IgD-negative memory B cell (primary cell): ENCODE results near the gene GGA3. TPM values are rescaled to one million over a fixed set of nuclear protein-coding genes. Genes with fewer than 3 reads are reported as not detected.
"Not testable (repeated sequence)": the region's sequence is repeated elsewhere in the genome, so short reads cannot be mapped to it uniquely, and the experiment has no call there.

Experiments used
- H3K27ac Mint-ChIP-seq, 3 donors: one replicate each; pipeline ENCODE4 v1.8.0; 2020 to 2022; ENCODE audit warnings: mild to moderate bottlenecking in 3 of 3, mixed read lengths in 3 of 3, moderate library complexity in 1 of 3
- H3K27me3 Mint-ChIP-seq: one replicate; pipeline ENCODE4 v1.8.0; 2021; ENCODE audit warnings: mixed read lengths
- H3K36me3 Mint-ChIP-seq: one replicate; pipeline ENCODE4 v1.8.0; 2020; ENCODE audit warnings: mild to moderate bottlenecking, mixed read lengths
- H3K4me1 Mint-ChIP-seq, 3 donors: one replicate each; pipeline ENCODE4 v1.8.0; 2020 to 2022; ENCODE audit warnings: mixed read lengths in 3 of 3, mild to moderate bottlenecking in 1 of 3
- H3K4me3 Mint-ChIP-seq, 4 donors: one replicate each; pipeline ENCODE4 v1.8.0; 2020 to 2022; ENCODE audit warnings: mild to moderate bottlenecking in 4 of 4, mixed read lengths in 4 of 4, moderate library complexity in 3 of 4
- H3K9me3 Mint-ChIP-seq, 3 donors: one replicate each; pipeline ENCODE4 v1.8.0; 2020 to 2021; ENCODE audit warnings: mixed read lengths in 3 of 3, mild to moderate bottlenecking in 1 of 3
- polyA plus RNA-seq: library from polyadenylated mRNA; unstranded; fragments of 300-500 nt; fragmentation: Illumina TruSeq; gene quantifications from one replicate; pipeline ENCODE4 v1.2.3, GENCODE V29; 2021

Gene GGA3, protein sequence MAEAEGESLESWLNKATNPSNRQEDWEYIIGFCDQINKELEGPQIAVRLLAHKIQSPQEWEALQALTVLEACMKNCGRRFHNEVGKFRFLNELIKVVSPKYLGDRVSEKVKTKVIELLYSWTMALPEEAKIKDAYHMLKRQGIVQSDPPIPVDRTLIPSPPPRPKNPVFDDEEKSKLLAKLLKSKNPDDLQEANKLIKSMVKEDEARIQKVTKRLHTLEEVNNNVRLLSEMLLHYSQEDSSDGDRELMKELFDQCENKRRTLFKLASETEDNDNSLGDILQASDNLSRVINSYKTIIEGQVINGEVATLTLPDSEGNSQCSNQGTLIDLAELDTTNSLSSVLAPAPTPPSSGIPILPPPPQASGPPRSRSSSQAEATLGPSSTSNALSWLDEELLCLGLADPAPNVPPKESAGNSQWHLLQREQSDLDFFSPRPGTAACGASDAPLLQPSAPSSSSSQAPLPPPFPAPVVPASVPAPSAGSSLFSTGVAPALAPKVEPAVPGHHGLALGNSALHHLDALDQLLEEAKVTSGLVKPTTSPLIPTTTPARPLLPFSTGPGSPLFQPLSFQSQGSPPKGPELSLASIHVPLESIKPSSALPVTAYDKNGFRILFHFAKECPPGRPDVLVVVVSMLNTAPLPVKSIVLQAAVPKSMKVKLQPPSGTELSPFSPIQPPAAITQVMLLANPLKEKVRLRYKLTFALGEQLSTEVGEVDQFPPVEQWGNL
- 27.8 TPM for polyA plus RNA-seq

DNA sequence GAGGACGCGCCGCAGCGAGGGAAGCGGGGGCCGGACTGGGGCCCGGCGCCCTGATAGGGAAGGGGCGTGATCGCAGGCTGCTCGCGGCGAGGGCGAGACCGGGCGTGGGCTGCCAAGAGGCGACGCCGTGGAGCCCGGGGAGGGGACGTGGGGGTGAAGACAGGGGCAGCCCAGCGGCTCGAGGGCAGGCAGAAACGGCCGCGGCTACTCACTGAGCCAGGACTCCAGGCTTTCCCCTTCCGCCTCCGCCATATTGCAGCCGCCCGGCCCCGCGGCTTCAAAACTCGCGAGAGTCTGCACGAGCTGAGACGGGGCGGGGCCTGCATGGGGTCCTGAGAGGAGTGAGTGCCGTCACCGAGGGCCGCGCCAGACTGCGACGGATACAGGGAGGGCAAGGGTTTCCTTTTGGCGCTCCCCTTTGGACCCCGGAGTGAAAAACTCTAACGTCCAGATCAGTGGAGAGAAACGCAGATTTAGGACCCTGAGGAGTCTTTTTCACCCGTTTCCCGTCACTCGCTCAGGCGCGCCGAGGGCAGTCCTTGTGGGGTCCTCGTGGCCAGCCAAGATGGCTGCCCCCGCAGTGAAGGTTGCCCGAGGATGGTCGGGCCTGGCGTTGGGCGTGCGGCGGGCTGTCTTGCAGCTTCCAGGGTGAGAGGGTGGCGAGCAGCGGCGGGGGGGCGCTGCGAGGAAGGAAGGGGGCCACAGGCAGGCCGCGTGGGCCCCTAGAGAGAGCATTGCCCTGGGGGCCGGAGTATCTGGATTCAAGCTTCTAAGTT lies at the start of gene GGA3, which contains the start of gene MRPS7:
GGA3 (minus strand) TSS at position 271 of the 776 bp plus-strand sequence; CDS start at position 252, 19 bp downstream.
MRPS7 (plus strand) TSS at position 544 of the 776 bp plus-strand sequence; CDS start at position 566, 22 bp downstream.
- H3K4me1 Mint-ChIP-seq: peaks cover 30 to 37% (median 33%) of the 10 kb centered on the region in 3 donors

DNA sequence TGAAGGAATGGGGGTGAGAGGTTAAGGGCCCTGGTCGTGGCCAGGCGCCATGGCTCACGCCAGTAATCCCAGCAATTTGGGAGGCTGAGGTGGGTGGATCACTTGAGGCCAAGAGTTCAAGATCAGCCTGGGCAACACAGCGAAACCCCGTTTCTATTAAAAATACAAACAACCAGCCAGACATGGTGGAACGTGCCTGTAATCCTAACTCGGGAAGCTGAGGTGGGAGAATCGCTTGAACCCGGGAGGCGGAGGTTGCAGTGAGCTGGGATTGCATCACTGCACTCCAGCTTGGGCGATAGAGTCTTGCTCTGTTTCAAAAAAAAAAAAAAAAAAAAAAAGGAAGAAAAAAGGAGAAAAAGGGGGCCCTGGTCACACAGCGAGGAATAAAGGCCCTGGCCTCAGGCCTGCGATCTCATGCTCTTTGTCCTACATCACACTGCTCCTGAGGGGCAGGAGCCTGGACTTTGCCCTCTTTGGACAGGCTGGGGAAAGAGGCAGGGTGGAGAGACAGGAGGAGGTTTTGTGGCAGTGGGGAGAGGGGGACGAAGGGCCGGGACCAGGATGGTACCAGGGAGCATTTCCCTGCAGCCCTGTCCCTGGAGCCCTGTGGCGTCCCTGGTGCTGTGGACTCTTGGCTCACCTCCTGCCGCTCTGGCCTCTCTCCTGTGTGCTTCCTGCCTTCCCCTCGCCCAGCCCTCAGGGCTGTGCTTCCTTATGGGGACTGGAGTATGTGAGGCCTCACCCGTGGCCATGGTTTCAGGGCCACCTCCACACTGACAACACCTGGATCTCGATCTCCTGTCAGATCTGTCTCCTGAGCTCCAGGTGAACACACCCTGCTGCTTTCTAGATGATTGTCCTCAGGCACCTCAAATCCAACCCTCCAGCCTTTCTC lies 47.6 kb upstream of the GGA3 start:
- Mint-ChIP-seq H3K4me3 (peak overlapping the region in 1 of 4 donors; percentile 50), H3K36me3 (no peaks in the 10 kb centered on the region), H3K4me1 (peaks cover 11 to 19% (median 16%) of the 10 kb centered on the region in 3 donors), H3K9me3 (no peaks in the 10 kb centered on the region), H3K27ac (peak overlapping the region in 2 of 3 donors; percentile 23 to 78), H3K27me3 (no peaks in the 10 kb centered on the region)

More for the DNA sequence above, at the start of gene GGA3, which contains the start of gene MRPS7:
- no peaks in the 10 kb centered on the region for H3K27me3 Mint-ChIP-seq
- H3K4me3 Mint-ChIP-seq: peak within 1 kb of the TSS; percentile 97 to 100 (median 99)
- no peaks in the 10 kb centered on the region for H3K9me3 Mint-ChIP-seq
- no peaks in the 10 kb centered on the region for H3K36me3 Mint-ChIP-seq
- peak within 1 kb of the TSS; percentile 99 to 100 (median 100) for H3K27ac Mint-ChIP-seq

DNA sequence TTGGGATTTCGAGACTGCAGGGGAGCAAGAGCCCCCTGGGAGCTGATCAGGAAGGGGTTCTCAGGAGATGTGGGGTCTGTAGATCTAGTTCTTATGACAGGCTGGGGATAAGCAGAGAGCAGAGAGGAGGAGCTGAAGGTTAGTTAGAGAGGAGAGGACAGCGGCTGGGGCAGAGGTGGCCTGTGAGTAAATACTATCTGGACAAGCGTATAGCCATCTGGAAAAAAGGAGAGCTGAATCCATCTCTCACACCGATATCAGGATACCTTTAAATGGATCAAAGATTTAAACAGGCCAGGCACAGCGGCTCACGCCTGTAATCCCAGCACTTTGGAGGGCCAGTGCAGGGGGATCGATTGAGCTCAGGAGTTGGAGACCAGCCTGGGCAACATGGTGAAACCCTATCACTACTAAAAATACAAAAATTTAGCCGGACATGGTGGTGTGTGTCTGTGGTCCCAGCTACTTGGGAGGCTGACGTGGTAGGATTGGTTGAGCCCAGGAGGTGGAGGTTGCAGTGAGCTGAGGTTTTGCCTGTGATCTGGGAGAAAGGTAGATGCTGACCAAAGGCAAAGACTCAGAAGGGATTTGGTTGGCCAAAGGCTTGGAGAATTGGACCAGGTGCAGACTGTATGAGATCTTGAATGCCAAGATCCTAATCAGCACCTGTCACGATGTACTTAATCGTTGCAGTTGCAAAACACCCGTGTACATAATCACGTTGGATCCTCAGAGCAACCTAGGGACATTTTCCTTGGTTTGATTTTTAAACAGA lies 46.7 kb upstream of the GGA3 start:
- Mint-ChIP-seq H3K27ac (peak overlapping the region in 1 of 3 donors; percentile 23), H3K4me3 (peak overlapping the region in 1 of 4 donors; percentile 50), H3K27me3 (no peaks in the 10 kb centered on the region), H3K4me1 (peaks cover 6 to 14% (median 10%) of the 10 kb centered on the region in 3 donors), H3K9me3 (no peaks in the 10 kb centered on the region), H3K36me3 (no peaks in the 10 kb centered on the region)

DNA sequence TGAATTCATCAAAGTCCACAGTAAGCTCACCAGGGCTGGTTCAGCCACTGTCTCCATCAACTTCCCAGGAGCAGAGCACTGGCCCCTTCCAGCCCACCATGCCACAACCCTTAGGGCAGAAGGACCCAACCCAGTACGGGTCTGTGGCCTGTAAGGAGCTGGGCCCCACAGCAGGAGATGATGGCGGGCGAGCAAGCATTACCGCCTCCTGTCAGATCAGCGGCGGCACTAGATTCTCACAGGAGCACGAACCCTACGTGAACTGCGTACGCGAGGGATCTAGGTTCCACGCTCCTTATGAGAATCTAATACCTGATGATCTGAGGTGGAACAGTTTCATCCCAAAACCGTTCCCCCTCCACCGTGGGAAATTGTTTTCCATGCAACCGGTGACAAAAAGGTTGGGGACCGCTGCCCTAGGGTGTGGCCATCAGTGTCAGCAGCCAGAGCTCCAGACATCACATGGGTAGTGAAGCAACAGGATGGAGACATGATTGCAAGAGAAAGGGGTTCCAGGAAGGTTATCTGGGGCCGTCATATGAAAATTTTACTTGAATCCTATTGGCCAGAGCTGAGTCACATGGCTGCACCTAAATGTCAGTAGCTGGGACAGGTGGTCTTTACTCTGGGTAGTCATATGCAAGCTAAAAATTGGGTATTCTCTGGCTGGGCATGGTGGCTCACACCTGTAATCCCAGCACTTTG lies 40.2 kb upstream of the GGA3 start:
- H3K27ac Mint-ChIP-seq: no peak overlapping the region
- peaks cover 1% of the 10 kb centered on the region for H3K36me3 Mint-ChIP-seq
- H3K27me3 Mint-ChIP-seq: no peaks in the 10 kb centered on the region
- peaks cover 8 to 9% (median 9%) of the 10 kb centered on the region in 3 donors for H3K4me1 Mint-ChIP-seq
- H3K4me3 Mint-ChIP-seq: no peak overlapping the region
- no peaks in the 10 kb centered on the region for H3K9me3 Mint-ChIP-seq

DNA sequence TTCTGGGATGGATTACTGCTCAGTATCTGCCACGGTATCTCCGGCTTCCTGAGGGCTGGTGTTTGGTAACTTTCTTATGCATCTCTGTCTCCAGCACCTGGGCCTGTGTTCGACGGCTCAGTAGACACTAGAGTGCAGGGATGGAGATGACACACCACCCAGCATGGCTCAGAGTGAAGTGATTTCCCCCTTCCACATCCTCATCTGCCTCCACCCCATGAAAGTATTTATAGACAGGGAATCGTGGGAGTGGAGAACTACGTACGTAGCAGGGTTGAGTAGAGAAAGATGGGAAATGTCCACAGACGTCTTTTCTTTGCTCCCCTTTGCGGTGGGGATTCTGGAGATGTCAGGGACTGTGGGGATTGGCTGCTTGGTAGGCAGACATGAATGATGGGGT lies 39.6 kb upstream of the GGA3 start:
- peaks cover 1% of the 10 kb centered on the region for H3K36me3 Mint-ChIP-seq
- H3K4me1 Mint-ChIP-seq: peaks cover 9 to 11% (median 11%) of the 10 kb centered on the region in 3 donors
- no peaks in the 10 kb centered on the region for H3K9me3 Mint-ChIP-seq
- H3K4me3 Mint-ChIP-seq: no peak overlapping the region
- H3K27me3 Mint-ChIP-seq: no peaks in the 10 kb centered on the region
- H3K27ac Mint-ChIP-seq: no peak overlapping the region

DNA sequence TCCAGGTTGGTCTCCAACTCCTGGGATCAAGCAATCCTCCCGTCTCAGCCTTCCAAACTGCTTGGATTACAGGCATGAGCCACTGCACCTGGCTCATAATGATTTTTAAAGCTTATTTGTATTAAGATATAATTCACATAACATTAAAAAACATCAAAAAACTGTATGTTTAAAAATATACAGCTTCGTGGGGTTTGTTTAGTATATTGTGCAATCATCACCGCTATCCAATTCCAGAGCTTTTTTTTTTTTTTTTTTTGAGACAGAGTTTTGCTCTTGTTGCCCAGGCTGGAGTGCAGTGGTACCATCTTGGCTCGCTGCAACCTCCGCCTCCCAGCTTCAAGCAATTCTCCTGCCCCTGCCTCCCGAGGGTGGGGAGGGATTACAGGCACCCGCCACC lies 38.9 kb upstream of the GGA3 start:
- peak overlapping the region in 1 of 4 donors; percentile 73 for H3K4me3 Mint-ChIP-seq

DNA sequence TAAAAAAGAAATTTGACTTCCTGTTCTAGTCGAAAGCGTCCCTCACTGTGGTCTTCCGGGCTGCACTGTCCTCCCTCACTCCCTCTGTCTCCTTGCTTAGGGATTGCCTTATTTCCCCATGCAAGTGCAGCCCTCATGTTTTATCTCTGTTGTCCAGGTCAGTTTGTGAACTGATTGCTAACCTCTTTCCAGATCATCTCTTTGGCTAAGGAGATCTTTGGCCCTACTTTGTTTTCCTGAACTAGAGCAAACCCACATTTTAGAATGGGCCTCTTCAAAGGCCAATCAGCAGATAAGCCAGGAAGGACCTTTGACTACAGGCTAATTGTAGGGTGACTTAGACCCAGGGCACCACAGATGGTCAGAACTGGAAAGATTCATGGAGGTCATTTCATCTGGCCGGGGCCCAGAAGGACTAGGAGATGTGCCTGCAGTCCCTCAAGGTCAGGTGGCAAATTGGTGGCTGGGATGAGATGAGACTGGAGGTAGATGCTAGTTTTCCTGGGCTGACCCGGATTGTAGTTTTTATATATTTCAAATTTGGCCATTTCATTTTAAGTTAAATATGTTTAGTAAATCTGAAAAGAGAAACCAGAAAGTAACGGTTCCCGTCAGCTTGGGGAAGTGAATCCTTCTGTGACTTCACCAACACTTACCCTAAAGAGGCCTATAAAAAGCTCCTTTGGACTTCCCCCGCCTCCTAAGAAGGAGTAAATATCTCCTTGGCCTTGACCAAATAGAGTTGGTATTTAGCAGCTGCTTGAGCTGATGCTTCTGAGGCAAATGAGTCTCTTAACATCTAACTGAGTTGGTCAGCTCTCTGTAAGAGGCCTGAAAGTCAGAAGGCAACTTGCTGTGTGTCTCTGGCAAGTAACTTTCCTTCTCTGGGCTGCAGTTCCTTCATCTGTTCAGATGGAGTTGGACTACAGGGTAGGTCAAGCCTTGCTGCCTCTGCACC lies 34.1 kb upstream of the GGA3 start:
- Mint-ChIP-seq H3K27me3 (no peaks in the 10 kb centered on the region), H3K4me1 (peaks cover 18 to 21% (median 18%) of the 10 kb centered on the region in 3 donors), H3K9me3 (no peaks in the 10 kb centered on the region), H3K27ac (peak overlapping the region; percentile 93 to 99 (median 94)), H3K36me3 (no peaks in the 10 kb centered on the region), H3K4me3 (peak overlapping the region; percentile 61 to 89 (median 78))

More for the DNA sequence above, 38.9 kb upstream of the GGA3 start:
- Mint-ChIP-seq H3K4me1 (peaks cover 14 to 17% (median 14%) of the 10 kb centered on the region in 3 donors), H3K9me3 (no peaks in the 10 kb centered on the region), H3K36me3 (peaks cover 1% of the 10 kb centered on the region), H3K27ac (peak overlapping the region in 1 of 3 donors; percentile 59), H3K27me3 (no peaks in the 10 kb centered on the region)

DNA sequence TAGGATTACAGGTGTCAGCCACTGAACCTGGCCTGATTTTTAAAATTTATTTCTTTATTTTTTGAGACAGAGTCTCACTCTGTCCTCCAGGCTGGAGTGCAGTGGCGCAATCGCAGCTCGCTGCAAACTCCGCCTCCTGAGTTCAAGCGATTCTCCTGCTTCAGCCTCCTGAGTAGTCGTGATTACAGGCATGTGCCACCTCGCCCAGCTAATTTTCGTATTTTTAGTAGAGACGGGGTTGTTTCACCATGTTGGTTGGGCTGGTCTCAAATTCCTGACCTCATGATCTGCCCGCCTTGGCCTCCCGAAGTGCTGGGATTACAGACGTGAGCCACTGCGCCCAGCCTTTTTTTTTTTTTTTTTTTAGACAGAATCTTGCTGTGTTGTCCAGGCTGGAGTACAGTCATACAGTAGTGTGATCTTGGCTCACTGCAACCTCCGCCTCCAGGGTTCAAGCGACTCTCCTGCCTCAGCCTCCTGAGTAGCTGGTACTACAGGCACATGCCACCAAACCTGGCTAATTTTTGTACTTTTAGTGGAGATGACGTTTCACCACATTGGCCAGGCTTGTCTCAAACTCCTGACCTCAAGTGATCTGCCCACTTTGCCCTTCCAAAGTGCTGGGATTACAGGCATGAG lies 31.5 kb upstream of the GGA3 start:
- H3K36me3 Mint-ChIP-seq, H3K27me3 Mint-ChIP-seq, H3K9me3 Mint-ChIP-seq: not testable (repeated sequence)
- peak overlapping the region; percentile 16 to 93 (median 63) for H3K27ac Mint-ChIP-seq
- H3K4me3 Mint-ChIP-seq: peak overlapping the region in 2 of 4 donors; percentile 48 to 55
- peaks cover 25 to 27% (median 27%) of the 10 kb centered on the region in 3 donors for H3K4me1 Mint-ChIP-seq

DNA sequence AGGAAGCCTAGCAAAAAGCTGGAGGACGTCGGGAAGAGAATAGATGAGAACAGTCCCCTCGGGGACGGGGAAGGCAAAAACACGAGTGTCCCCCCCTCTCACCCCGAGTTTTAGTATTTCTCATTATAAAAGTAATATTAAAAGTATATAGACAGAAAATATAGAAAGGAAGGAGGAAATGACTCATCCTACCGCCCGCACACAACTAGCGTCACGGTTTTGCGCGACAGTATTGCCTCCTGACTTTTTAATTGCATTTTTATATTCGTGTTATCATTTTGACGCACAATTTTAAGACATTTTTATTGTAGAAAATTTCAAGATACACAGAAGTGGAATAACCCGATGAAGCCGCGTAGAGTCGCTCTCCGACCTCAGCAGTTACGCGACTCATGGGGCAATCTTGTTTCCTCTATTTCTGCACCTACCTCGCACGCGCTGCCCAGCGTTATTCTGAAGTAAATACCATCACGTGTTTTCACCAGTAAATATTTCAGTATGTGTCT lies 28.5 kb upstream of the GGA3 start:
- Mint-ChIP-seq H3K4me1 (peaks cover 10 to 22% (median 19%) of the 10 kb centered on the region in 3 donors), H3K27me3 (no peaks in the 10 kb centered on the region), H3K27ac (peak overlapping the region; percentile 98 to 100 (median 99)), H3K9me3 (no peaks in the 10 kb centered on the region), H3K36me3 (peaks cover 1% of the 10 kb centered on the region), H3K4me3 (peak overlapping the region; percentile 97 to 100 (median 98))

DNA sequence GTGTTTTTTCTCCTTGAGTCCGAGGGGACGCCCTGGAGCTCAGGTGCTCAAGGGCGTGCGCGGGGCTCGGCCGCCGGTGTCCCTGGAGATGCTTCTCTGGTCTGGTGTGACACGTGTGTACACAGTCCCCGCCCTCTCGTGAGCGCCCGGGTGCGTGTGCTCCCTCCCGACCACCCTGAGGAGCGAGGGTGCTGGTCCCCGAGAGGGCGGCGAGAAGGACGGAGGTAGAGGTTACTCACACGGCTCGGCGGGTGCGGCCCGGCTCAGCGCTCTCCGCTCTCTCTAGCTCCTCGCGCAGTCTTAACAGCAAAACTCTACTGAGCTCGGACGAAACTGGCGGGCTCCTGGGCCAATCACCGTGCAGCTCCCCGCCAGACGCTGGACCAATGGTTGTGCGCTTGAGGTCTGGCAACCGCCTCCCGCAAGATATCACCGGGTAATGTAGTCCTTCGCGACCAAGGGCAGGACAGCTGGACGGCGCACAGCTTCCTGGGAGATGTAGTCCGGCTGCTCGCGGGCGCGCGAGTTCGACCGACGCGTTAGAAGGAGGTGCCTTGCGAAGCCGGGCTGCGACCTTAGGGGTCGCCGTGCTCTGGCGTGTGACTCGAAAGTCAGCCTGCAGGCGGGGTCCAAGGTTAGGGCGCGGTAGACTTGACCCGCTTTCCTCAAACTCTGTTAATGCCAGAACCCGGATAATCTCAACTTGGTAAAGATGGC lies 27.9 kb upstream of the GGA3 start, which contains the start of gene SLC25A19:
SLC25A19 (minus strand) TSS at position 319 of the 717 bp plus-strand sequence. CDS start 2,669 bp downstream, outside the sequence.
- Mint-ChIP-seq H3K27ac (peak within 1 kb of the TSS; percentile 98 to 100 (median 99)), H3K4me1 (peaks cover 10 to 22% (median 17%) of the 10 kb centered on the region in 3 donors), H3K9me3 (no peaks in the 10 kb centered on the region)

DNA sequence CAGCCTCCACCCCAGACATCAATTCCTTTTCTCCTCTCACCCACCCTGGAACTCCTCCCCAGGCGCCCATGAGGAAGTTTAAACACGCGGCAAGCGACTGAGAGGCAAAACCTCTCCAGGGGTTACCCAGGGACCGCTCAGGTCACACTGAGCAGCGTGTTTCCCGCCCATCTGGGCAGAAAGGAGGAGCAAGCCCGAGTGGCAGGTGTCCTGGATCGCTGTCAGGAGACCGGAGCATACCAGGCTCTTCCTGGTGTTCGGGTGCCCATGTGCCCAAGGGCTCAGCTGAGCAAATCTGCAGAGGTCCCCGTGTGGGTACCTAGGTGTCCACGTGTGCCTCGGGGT lies 27.3 kb upstream of the GGA3 start:
- peaks cover 1% of the 10 kb centered on the region for H3K36me3 Mint-ChIP-seq

More for the DNA sequence above, 27.9 kb upstream of the GGA3 start, which contains the start of gene SLC25A19:
- Mint-ChIP-seq H3K36me3 (peaks cover 1% of the 10 kb centered on the region), H3K4me3 (peak within 1 kb of the TSS; percentile 97 to 100 (median 98)), H3K27me3 (no peaks in the 10 kb centered on the region)

More for the DNA sequence above, 27.3 kb upstream of the GGA3 start:
- H3K4me1 Mint-ChIP-seq: peaks cover 10 to 20% (median 15%) of the 10 kb centered on the region in 3 donors
- peak overlapping the region; percentile 98 to 100 (median 99) for H3K27ac Mint-ChIP-seq
- no peaks in the 10 kb centered on the region for H3K9me3 Mint-ChIP-seq
- H3K4me3 Mint-ChIP-seq: peak overlapping the region; percentile 97 to 100 (median 98)
- no peaks in the 10 kb centered on the region for H3K27me3 Mint-ChIP-seq
